GM12878 (cell line): ENCODE results near the gene SLC7A10.

Experiments used
- RAD51 ChIP-seq: fragments of 450-650 bp; IDR thresholded peaks from 2 replicates; pipeline ENCODE4 v1.6.1; 2016; ENCODE audit warnings: moderate library complexity, mild to moderate bottlenecking, inconsistent platforms
- TARDBP ChIP-seq: IDR thresholded peaks from 2 replicates; pipeline ENCODE4 v1.6.1; 2016; ENCODE audit warnings: borderline replicate concordance
- TCF7 ChIP-seq: IDR thresholded peaks from 2 replicates; pipeline ENCODE4 v1.6.1; 2014; ENCODE audit warnings: antibody characterized with exemption, borderline replicate concordance
- TF ChIP-seq, protein P1 (sequence below): IDR thresholded peaks from 2 replicates; pipeline ENCODE4 v1.6.1; 2011; ENCODE audit warnings: mild to moderate bottlenecking, low read depth, low read length, moderate library complexity; ENCODE audit not compliant: insufficient replicate concordance
- TF ChIP-seq, protein P2 (sequence below), 3 experiments: IDR thresholded peaks in 2 of 3; conservative IDR thresholded peaks in 1 of 3; 2 replicates each; pipeline ENCODE4 v1.5.1; 2011; ENCODE audit warnings: low read depth in 3 of 3, low read length in 3 of 3, mild to moderate bottlenecking in 3 of 3, control low read depth in 2 of 3, moderate library complexity in 2 of 3, inconsistent platforms in 1 of 3, mixed read lengths in 1 of 3; ENCODE audit not compliant: control insufficient read depth in 2 of 3, insufficient read depth in 1 of 3; ENCODE audit errors: extremely low read depth in 1 of 3
- TF ChIP-seq, protein P3 (sequence below): IDR thresholded peaks from 2 replicates; pipeline ENCODE4 v1.6.1; 2012; ENCODE audit warnings: mild to moderate bottlenecking, low read depth, low read length

DNA sequence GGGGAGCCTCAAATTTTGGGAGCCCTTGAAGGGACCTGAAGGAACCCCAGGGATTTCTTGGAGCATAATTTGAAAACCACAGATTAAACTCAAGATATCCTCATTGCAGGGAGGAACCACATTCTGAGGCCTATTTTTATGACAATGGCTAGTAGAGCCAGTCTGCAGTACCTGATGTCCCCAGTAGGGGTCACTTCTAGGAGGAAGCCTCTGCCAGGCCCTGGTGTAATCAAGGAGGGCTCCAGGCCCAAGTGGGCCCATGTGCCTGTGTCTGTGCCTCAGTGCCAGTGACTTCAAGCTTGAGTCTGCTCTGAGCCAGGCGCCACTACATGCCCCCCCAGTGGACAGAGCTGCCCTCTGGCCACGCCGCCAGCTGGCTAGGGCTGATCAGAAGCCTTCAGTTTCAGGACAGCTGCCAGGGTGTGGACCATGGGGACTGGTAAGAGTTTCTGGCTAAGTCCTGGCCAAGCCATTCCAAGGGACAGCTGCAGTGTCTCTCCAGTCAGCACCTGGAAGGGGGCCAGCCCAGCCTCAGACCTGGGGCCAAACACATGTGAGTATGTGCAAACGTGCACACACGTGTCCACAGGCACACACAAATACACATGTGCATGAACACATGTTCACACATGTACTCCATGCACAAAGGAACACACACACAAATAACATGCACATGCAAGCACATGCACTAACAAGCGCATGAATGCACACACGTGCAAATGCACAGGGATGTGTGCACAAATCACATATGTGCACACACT lies 20.5 kb upstream of the SLC7A10 start:
- no peak for TF ChIP-seq TCF7
- TF ChIP-seq TARDBP = no peak
- TF ChIP-seq, protein P1, sequence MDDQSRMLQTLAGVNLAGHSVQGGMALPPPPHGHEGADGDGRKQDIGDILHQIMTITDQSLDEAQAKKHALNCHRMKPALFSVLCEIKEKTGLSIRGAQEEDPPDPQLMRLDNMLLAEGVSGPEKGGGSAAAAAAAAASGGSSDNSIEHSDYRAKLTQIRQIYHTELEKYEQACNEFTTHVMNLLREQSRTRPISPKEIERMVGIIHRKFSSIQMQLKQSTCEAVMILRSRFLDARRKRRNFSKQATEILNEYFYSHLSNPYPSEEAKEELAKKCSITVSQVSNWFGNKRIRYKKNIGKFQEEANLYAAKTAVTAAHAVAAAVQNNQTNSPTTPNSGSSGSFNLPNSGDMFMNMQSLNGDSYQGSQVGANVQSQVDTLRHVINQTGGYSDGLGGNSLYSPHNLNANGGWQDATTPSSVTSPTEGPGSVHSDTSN = no peak
- TF ChIP-seq, protein P2, sequence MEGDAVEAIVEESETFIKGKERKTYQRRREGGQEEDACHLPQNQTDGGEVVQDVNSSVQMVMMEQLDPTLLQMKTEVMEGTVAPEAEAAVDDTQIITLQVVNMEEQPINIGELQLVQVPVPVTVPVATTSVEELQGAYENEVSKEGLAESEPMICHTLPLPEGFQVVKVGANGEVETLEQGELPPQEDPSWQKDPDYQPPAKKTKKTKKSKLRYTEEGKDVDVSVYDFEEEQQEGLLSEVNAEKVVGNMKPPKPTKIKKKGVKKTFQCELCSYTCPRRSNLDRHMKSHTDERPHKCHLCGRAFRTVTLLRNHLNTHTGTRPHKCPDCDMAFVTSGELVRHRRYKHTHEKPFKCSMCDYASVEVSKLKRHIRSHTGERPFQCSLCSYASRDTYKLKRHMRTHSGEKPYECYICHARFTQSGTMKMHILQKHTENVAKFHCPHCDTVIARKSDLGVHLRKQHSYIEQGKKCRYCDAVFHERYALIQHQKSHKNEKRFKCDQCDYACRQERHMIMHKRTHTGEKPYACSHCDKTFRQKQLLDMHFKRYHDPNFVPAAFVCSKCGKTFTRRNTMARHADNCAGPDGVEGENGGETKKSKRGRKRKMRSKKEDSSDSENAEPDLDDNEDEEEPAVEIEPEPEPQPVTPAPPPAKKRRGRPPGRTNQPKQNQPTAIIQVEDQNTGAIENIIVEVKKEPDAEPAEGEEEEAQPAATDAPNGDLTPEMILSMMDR (IDR thresholded peaks at IDR 0.05 in 2 of 3, conservative IDR thresholded peaks at IDR 0.05 in 1 of 3; ENCODE audit: control insufficient read depth in 2 of 3, extremely low read depth in 1 of 3, insufficient read depth in 1 of 3, low read depth in 3 of 3, low read length in 3 of 3) = peak in 2 of 3 experiments; percentile 55 to 58; a peak in 4 of 6 replicates
- no peak for TF ChIP-seq RAD51
- TF ChIP-seq, protein P3, sequence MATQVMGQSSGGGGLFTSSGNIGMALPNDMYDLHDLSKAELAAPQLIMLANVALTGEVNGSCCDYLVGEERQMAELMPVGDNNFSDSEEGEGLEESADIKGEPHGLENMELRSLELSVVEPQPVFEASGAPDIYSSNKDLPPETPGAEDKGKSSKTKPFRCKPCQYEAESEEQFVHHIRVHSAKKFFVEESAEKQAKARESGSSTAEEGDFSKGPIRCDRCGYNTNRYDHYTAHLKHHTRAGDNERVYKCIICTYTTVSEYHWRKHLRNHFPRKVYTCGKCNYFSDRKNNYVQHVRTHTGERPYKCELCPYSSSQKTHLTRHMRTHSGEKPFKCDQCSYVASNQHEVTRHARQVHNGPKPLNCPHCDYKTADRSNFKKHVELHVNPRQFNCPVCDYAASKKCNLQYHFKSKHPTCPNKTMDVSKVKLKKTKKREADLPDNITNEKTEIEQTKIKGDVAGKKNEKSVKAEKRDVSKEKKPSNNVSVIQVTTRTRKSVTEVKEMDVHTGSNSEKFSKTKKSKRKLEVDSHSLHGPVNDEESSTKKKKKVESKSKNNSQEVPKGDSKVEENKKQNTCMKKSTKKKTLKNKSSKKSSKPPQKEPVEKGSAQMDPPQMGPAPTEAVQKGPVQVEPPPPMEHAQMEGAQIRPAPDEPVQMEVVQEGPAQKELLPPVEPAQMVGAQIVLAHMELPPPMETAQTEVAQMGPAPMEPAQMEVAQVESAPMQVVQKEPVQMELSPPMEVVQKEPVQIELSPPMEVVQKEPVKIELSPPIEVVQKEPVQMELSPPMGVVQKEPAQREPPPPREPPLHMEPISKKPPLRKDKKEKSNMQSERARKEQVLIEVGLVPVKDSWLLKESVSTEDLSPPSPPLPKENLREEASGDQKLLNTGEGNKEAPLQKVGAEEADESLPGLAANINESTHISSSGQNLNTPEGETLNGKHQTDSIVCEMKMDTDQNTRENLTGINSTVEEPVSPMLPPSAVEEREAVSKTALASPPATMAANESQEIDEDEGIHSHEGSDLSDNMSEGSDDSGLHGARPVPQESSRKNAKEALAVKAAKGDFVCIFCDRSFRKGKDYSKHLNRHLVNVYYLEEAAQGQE = no peak
